Epithelial cell of esophagus (primary cell): Measurements from ENCODE around the gene TMEM42.
"Not testable (repeated sequence)": the region's sequence is repeated elsewhere in the genome, so short reads cannot be mapped to it uniquely, and the experiment has no call there.

Experiments
- DNase-seq: peaks from one replicate; pipeline ENCODE4 v3.0.0; 2010; ENCODE audit warnings: low read depth
- H3K4me3 ChIP-seq: 2 replicates; pipeline ENCODE4 v1.5.1; 2011; ENCODE audit warnings: mild to moderate bottlenecking, low read length, control low read depth
- CTCF ChIP-seq: IDR thresholded peaks from 2 replicates; pipeline ENCODE4 v1.5.1; 2011; ENCODE audit warnings: low read depth, mild to moderate bottlenecking, low read length, control low read depth, inconsistent platforms; ENCODE audit not compliant: insufficient read depth; ENCODE audit errors: missing control alignments

TMEM42 gene

DNA sequence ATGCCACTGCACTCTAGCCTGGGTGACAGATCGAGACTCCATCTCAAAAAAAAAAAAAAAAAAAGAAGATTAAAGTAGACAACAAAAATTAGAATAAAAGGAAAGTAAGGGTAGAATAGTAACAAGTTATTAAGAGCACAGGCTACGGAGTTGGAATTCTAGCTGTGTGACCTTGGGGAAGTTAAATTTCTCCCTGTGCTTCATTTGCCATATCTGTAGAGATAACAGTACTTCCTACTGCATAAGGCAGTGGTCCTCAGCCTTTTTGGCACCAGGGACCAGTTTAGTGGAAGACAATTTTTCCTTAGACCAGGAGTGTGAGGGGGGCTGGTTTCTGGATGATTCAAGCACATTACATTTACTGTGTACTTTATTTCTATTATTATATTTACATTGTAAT is 28.7 kb upstream of the TMEM42 start:
- no peak for TF ChIP-seq CTCF
- DNase-seq, result no peak
- no peak overlapping the region for H3K4me3 ChIP-seq

DNA sequence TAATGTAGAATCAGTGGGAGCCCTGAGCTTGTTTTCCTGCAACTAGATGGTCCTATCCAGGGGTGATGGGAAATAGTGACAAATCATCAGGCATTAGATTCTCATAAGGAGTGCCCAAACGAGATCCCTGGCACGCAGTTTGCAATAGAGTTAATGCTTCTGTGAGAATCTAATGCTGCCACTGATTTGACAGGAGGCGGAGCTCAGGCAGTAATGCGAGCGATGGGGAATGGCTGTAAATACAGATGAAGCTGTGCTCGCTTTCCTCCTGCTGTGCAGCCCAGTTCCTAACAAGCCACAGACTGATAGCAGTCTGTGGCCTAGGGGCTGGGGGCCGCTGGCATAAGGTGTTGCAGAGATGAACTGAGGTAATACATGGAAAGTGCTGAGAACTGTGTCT is 28.3 kb upstream of the TMEM42 start:
- no peak overlapping the region for H3K4me3 ChIP-seq
- no peak for DNase-seq
- TF ChIP-seq CTCF, result no peak

GRCh38 chr3:44835684-44836083 is 26.0 kb upstream of the TMEM42 start:
- DNase-seq, result no peak
- H3K4me3 ChIP-seq, result no peak overlapping the region
- no peak for TF ChIP-seq CTCF

GRCh38 chr3:44842376-44842775 is 19.3 kb upstream of the TMEM42 start:
- no peak for TF ChIP-seq CTCF
- no peak overlapping the region for H3K4me3 ChIP-seq
- DNase-seq, result no peak

DNA sequence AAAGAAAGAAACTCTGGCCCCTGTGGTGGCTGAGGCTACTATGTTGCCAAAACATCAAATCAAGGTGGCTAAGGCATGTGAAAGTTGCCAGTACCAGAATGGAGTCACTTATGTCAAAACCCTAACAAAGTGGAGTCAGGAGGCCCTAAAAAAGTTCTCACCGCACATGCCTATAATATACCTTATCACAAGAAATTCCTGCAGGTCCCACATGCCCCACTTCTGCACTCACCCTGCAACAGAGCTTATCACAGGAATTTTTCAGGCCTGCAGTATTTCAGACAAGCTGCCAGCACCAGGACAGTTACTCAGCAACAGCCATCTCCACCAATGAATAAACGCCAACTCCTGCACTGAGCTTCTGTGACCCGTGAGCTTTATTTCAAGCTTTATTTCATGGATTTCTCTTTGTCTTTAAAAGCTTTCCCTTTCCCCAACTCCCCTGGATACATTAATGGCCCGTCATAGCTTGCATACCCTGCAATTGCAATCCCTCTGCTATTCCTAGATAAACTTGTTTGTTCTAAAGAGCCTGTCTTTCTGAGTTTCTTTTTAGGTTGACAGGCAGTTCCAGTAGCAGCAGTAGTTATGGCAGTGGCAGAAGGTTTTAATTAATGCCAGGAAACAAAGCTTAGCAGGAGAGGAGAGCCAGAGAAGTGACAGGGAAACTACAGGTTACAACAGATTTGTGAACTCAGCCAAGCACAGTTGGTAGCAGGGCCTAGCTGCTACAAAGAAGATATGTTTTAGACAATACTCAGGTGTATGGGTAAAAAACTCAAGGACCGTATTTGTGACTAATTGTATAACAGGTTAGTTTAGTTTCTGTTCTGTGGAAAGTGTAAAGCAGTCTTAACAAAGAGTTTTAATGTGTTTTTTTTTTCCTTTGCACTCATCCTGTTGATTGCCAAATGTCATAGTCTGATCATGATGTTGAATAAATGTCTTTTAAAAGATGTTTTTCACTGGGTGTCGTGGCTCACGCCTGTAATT is 15.9 kb upstream of the TMEM42 start:
- H3K4me3 ChIP-seq, result no peak overlapping the region
- peak; percentile 81 for DNase-seq
- TF ChIP-seq CTCF, result no peak

- TF ChIP-seq CTCF, result no peak
- no peak for DNase-seq
- H3K4me3 ChIP-seq, result no peak overlapping the region
Observed at GRCh38 chr3:44848634-44849033, 13.1 kb upstream of the TMEM42 start.

- H3K4me3 ChIP-seq, DNase-seq: not testable (repeated sequence)
Observed at GRCh38 chr3:44856663-44857062, 5.0 kb upstream of the TMEM42 start.
